Endodermal cell (in vitro differentiated cells): Measurements from ENCODE around the gene IKBIP. TPM values are rescaled to one million over a fixed set of nuclear protein-coding genes. Genes with fewer than 3 reads are reported as not detected.
A peak's percentile ranks its signal among the peaks of the same experiment; 100 is the strongest.
"Not testable (repeated sequence)": the region's sequence is repeated elsewhere in the genome, so short reads cannot be mapped to it uniquely, and the experiment has no call there.

Experiments used
- DNase-seq: peaks from one replicate; pipeline ENCODE4 v3.0.0-alpha.2; 2017
- H3K27ac ChIP-seq: 2 replicates; pipeline ENCODE4 v1.5.1; 2013; ENCODE audit warnings: mild to moderate bottlenecking, low read depth, low read length, moderate library complexity
- H3K27me3 ChIP-seq: 2 replicates; pipeline ENCODE4 v1.6.1; 2013; ENCODE audit warnings: mild to moderate bottlenecking, low read length, moderate library complexity; ENCODE audit not compliant: insufficient read depth, control insufficient read depth, poor library complexity, severe bottlenecking
- H3K36me3 ChIP-seq: 2 replicates; pipeline ENCODE4 v1.7.0; 2013; ENCODE audit warnings: mild to moderate bottlenecking, low read length, moderate library complexity; ENCODE audit not compliant: control insufficient read depth, insufficient read depth
- H3K4me1 ChIP-seq: one replicate; pipeline ENCODE4 v1.7.0; 2013; ENCODE audit warnings: low read length; ENCODE audit not compliant: control insufficient read depth, insufficient read depth
- H3K4me3 ChIP-seq: 2 replicates; pipeline ENCODE4 v1.5.1; 2013; ENCODE audit warnings: mild to moderate bottlenecking, low read length, moderate library complexity
- H3K9ac ChIP-seq: 2 replicates; pipeline ENCODE4 v1.6.1; 2013; ENCODE audit warnings: mild to moderate bottlenecking, low read length, moderate library complexity; ENCODE audit not compliant: poor library complexity, severe bottlenecking; ENCODE audit errors: extremely low read depth
- H3K9me3 ChIP-seq: 2 replicates; pipeline ENCODE4 v1.6.1; 2013; ENCODE audit warnings: mild to moderate bottlenecking, low read length, moderate library complexity; ENCODE audit not compliant: control insufficient read depth
- H3K27ac Mint-ChIP-seq: 2 replicates; pipeline ENCODE4 v1.8.0; 2020; ENCODE audit warnings: mixed read lengths
- H3K27me3 Mint-ChIP-seq: 2 replicates; pipeline ENCODE4 v1.8.0; 2021; ENCODE audit warnings: mild to moderate bottlenecking, mixed read lengths; ENCODE audit not compliant: insufficient read depth
- H3K36me3 Mint-ChIP-seq: 2 replicates; pipeline ENCODE4 v1.8.0; 2020; ENCODE audit warnings: low read depth, mixed read lengths
- H3K4me1 Mint-ChIP-seq: 2 replicates; pipeline ENCODE4 v1.8.0; 2020; ENCODE audit warnings: mixed read lengths
- H3K4me3 Mint-ChIP-seq: 2 replicates; pipeline ENCODE4 v1.8.0; 2020; ENCODE audit warnings: mild to moderate bottlenecking, moderate library complexity, mixed read lengths
- H3K9me3 Mint-ChIP-seq: 2 replicates; pipeline ENCODE4 v1.8.0; 2020; ENCODE audit warnings: mild to moderate bottlenecking, mixed read lengths
- CTCF ChIP-seq: fragments of 200-600 bp; sonication (generic); conservative IDR thresholded peaks from 2 replicates; pipeline ENCODE4 v1.5.0; 2021; ENCODE audit warnings: antibody characterized with exemption, mild to moderate bottlenecking
- WGBS, 2 experiments: methylation state at CpG; one replicate each; pipeline versions ENCODE4 v1.1.5 to v1.1.7; 2013; ENCODE audit warnings: missing lambda C conversion rate in 2 of 2, mixed read lengths in 1 of 2; ENCODE audit not compliant: insufficient coverage in 1 of 2, insufficient read length in 1 of 2; 5-methylcytosine and 5-hydroxymethylcytosine counted together
- total RNA-seq, 2 donors: library from RNA; stranded (reverse); fragmentation: NEBNext Ultra II Directional in 1 of 2; extraction: Animal tissue kit (Norgen Biotek cat#: 25700) in 1 of 2; gene quantifications; 2 replicates in 1 of 2; 3 replicates in 1 of 2; pipeline ENCODE4 v1.2.1, GENCODE V29; 2021

The IKBIP gene
- total RNA-seq, 2 donors from 2014 or later: 10.6 to 16.3 TPM

GRCh38 chr12:98578392-98578791 is 66.2 kb downstream of the IKBIP start:
- H3K4me3 Mint-ChIP-seq: no peak overlapping the region
- TF ChIP-seq CTCF: peak; percentile 24
- no peak overlapping the region for H3K4me3 ChIP-seq
- no peaks in the 10 kb centered on the region for H3K27me3 ChIP-seq
- H3K9ac ChIP-seq: no peak overlapping the region
- H3K9me3 Mint-ChIP-seq: peaks cover 3% of the 10 kb centered on the region
- peak; percentile 13 for DNase-seq
- no peaks in the 10 kb centered on the region for H3K9me3 ChIP-seq
- no peak overlapping the region for H3K27ac Mint-ChIP-seq
- no peaks in the 10 kb centered on the region for H3K36me3 Mint-ChIP-seq
- 86% methylated on average over 1 of the region's 1 CpG; no CpG with 5 or more reads in 1 of the 2 experiments for WGBS, 2 experiments
- no peaks in the 10 kb centered on the region for H3K36me3 ChIP-seq
- H3K4me1 ChIP-seq: no peaks in the 10 kb centered on the region
- no peak overlapping the region for H3K27ac ChIP-seq
- H3K27me3 Mint-ChIP-seq: no peaks in the 10 kb centered on the region
- H3K4me1 Mint-ChIP-seq: peaks cover 8% of the 10 kb centered on the region

- not testable (repeated sequence) for H3K4me1 ChIP-seq, H3K27ac ChIP-seq, H3K9ac ChIP-seq, H3K36me3 Mint-ChIP-seq, H3K27ac Mint-ChIP-seq, H3K9me3 Mint-ChIP-seq, H3K9me3 ChIP-seq, H3K4me1 Mint-ChIP-seq, H3K27me3 ChIP-seq, H3K36me3 ChIP-seq, H3K4me3 ChIP-seq, DNase-seq, H3K27me3 Mint-ChIP-seq, H3K4me3 Mint-ChIP-seq
- 100% methylated on average over 2 of the region's 2 CpGs; no CpG with 5 or more reads in 1 of the 2 experiments for WGBS, 2 experiments
Measured at GRCh38 chr12:98576795-98577194, 67.8 kb downstream of the IKBIP start.

GRCh38 chr12:98575013-98575412 is 69.6 kb downstream of the IKBIP start:
- 86 to 93% methylated on average over 1 to 2 of the region's 4 CpGs for WGBS, 2 experiments
- peak; percentile 30 for DNase-seq
- no peak overlapping the region for H3K4me3 Mint-ChIP-seq
- peaks cover 3% of the 10 kb centered on the region for H3K9me3 Mint-ChIP-seq
- Histone ChIP-seq H3K27me3 (no peaks in the 10 kb centered on the region), H3K4me1 (no peaks in the 10 kb centered on the region), H3K9me3 (no peaks in the 10 kb centered on the region), H3K4me3 (no peak overlapping the region), H3K27ac (no peak overlapping the region), H3K36me3 (no peaks in the 10 kb centered on the region), H3K9ac (no peak overlapping the region)
- no peak overlapping the region for H3K27ac Mint-ChIP-seq
- H3K27me3 Mint-ChIP-seq: no peaks in the 10 kb centered on the region
- no peaks in the 10 kb centered on the region for H3K36me3 Mint-ChIP-seq
- H3K4me1 Mint-ChIP-seq: peaks cover 8% of the 10 kb centered on the region
- TF ChIP-seq CTCF: no peak

Other genes with a start within 250 kb of the IKBIP start
- 100 to 1,000 TPM; 176 to 203 TPM for gene TMPO, start 129.2 kb downstream of the IKBIP start, total RNA-seq
- gene SLC25A3, start 51.1 kb downstream of the IKBIP start, total RNA-seq: 100 to 1,000 TPM; 522 to 531 TPM
- gene APAF1, start 502 bp upstream of the IKBIP start, total RNA-seq: 10 to 100 TPM; 23.8 to 32.4 TPM